Suprapubic skin (tissue), 4 donors: ENCODE measurements around the gene NFKB2. TPM values are rescaled to one million over a fixed set of nuclear protein-coding genes. Genes with fewer than 3 reads are reported as not detected.

ENCODE experiments used
- DNase-seq, 2 donors: peaks; one replicate each; pipeline ENCODE4 v3.0.0-alpha.2; 2019; ENCODE audit warnings: low spot score in 2 of 2
- H3K27ac ChIP-seq: fragments of 200-600 bp; sonication (generic); one replicate; pipeline ENCODE4 v1.5.1; 2019
- H3K27me3 ChIP-seq: fragments of 200-600 bp; sonication (generic); one replicate; pipeline ENCODE4 v1.5.1; 2019
- H3K36me3 ChIP-seq: fragments of 200-600 bp; sonication (generic); one replicate; pipeline ENCODE4 v1.5.1; 2019
- H3K4me1 ChIP-seq: fragments of 200-600 bp; sonication (generic); one replicate; pipeline ENCODE4 v1.5.1; 2019
- H3K4me3 ChIP-seq: fragments of 200-600 bp; sonication (generic); one replicate; pipeline ENCODE4 v1.5.1; 2019; ENCODE audit warnings: mild to moderate bottlenecking
- H3K9me3 ChIP-seq: fragments of 200-600 bp; sonication (generic); one replicate; pipeline ENCODE4 v1.5.1; 2019
- CTCF ChIP-seq, 2 donors: fragments of 200-600 bp in 1 of 2; fragments of 450-650 bp in 1 of 2; sonication (generic) in 1 of 2; IDR thresholded peaks; one replicate each; pipeline ENCODE4 v1.5.1; 2016 to 2019; ENCODE audit warnings: antibody characterized with exemption in 2 of 2, mild to moderate bottlenecking in 1 of 2, moderate library complexity in 1 of 2
- EP300 ChIP-seq: sonication (generic); formaldehyde crosslinking; IDR thresholded peaks from one replicate; pipeline ENCODE4 v1.6.1; 2017; ENCODE audit warnings: antibody characterized with exemption
- POLR2A ChIP-seq, 2 donors: fragments of 450-650 bp; IDR thresholded peaks; one replicate each; pipeline ENCODE4 v1.6.1; 2017; ENCODE audit warnings: antibody characterized with exemption in 2 of 2, mild to moderate bottlenecking in 2 of 2, moderate library complexity in 2 of 2
- POLR2AphosphoS5 ChIP-seq, 3 donors: sonication (generic); formaldehyde crosslinking; IDR thresholded peaks; one replicate each; pipeline ENCODE4 v1.6.1; 2017; ENCODE audit warnings: antibody characterized with exemption in 3 of 3
- WGBS: methylation state at CpG from one replicate; pipeline ENCODE4 v1.1.5; 2018; 5-methylcytosine and 5-hydroxymethylcytosine counted together
- total RNA-seq, 4 donors: library from RNA; depleted of rRNA; stranded (reverse); fragments of >200 nt; gene quantifications; one replicate each; pipeline ENCODE4 v1.1.0, GENCODE V29; 2016

NFKB2 gene
- total RNA-seq, result 10 to 100 TPM; 14.4 to 18.5 (median 16.0) TPM

- TF ChIP-seq POLR2A (IDR thresholded peaks at IDR 0.05), result peak; percentile 35 to 76
- no peak for TF ChIP-seq CTCF (IDR thresholded peaks at IDR 0.05)
- TF ChIP-seq POLR2AphosphoS5 (IDR thresholded peaks at IDR 0.05), result peak in 1 of 3 donors; percentile 57
- H3K4me1 ChIP-seq, result peaks cover 58% of the 10 kb centered on the region
- WGBS, result under 1% methylated on average over 36 of the region's 42 CpGs
These were observed at the start of gene NFKB2 for GRCh38 chr10:102395400-102396316. NFKB2 (plus strand) TSS chr10:102395705; CDS start chr10:102395960, 255 bp downstream.

GRCh38 chr10:102347236-102347828, 48.2 kb upstream of the NFKB2 start:
- Histone ChIP-seq H3K4me1 (no peaks in the 10 kb centered on the region), H3K36me3 (peaks cover 35% of the 10 kb centered on the region), H3K27ac (no peak overlapping the region), H3K27me3 (no peaks in the 10 kb centered on the region), H3K9me3 (no peaks in the 10 kb centered on the region), H3K4me3 (no peak overlapping the region)
- peak; percentile 10 to 50 for TF ChIP-seq CTCF (IDR thresholded peaks at IDR 0.05)
- no peak for TF ChIP-seq EP300
- no peak for TF ChIP-seq POLR2AphosphoS5 (IDR thresholded peaks at IDR 0.05)
- TF ChIP-seq POLR2A (IDR thresholded peaks at IDR 0.05), result no peak
- WGBS, result 67% methylated on average over 2 of the region's 2 CpGs
- no peak for DNase-seq

More at GRCh38 chr10:102395400-102396316, at the start of gene NFKB2:
- no peaks in the 10 kb centered on the region for H3K36me3 ChIP-seq
- peak; percentile 95 for DNase-seq
- peak within 1 kb of the TSS; percentile 94 for H3K27ac ChIP-seq
- H3K9me3 ChIP-seq, result no peaks in the 10 kb centered on the region
- no peaks in the 10 kb centered on the region for H3K27me3 ChIP-seq
- peak within 1 kb of the TSS; percentile 84 for H3K4me3 ChIP-seq

- H3K9me3 ChIP-seq, result no peaks in the 10 kb centered on the region
- no peak for DNase-seq
- no peaks in the 10 kb centered on the region for H3K27me3 ChIP-seq
- H3K27ac ChIP-seq, result no peak overlapping the region
- H3K4me3 ChIP-seq, result no peak overlapping the region
- TF ChIP-seq POLR2A (IDR thresholded peaks at IDR 0.05) (no peak), CTCF (IDR thresholded peaks at IDR 0.05) (peak; percentile 85), EP300 (no peak), POLR2AphosphoS5 (IDR thresholded peaks at IDR 0.05) (no peak)
- 75% methylated on average over 7 of the region's 7 CpGs for WGBS
- H3K36me3 ChIP-seq, result peaks cover 64% of the 10 kb centered on the region
- H3K4me1 ChIP-seq, result no peaks in the 10 kb centered on the region
These were observed 43.3 kb upstream of the NFKB2 start for GRCh38 chr10:102352066-102352715.

- no peaks in the 10 kb centered on the region for H3K4me1 ChIP-seq
- H3K4me3 ChIP-seq, result no peak overlapping the region
- 80% methylated on average over 3 of the region's 3 CpGs for WGBS
- no peaks in the 10 kb centered on the region for H3K27me3 ChIP-seq
- TF ChIP-seq POLR2AphosphoS5 (IDR thresholded peaks at IDR 0.05), result no peak
- no peak for TF ChIP-seq EP300
- no peak for DNase-seq
- H3K9me3 ChIP-seq, result no peaks in the 10 kb centered on the region
- no peak overlapping the region for H3K27ac ChIP-seq
- H3K36me3 ChIP-seq, result peaks cover 74% of the 10 kb centered on the region
These were observed 41.1 kb upstream of the NFKB2 start for GRCh38 chr10:102354451-102354850.

- Histone ChIP-seq H3K4me3 (no peak overlapping the region), H3K27me3 (no peaks in the 10 kb centered on the region), H3K4me1 (no peaks in the 10 kb centered on the region), H3K9me3 (no peaks in the 10 kb centered on the region), H3K27ac (no peak overlapping the region), H3K36me3 (peaks cover 93% of the 10 kb centered on the region)
- TF ChIP-seq EP300 (no peak), CTCF (IDR thresholded peaks at IDR 0.05) (no peak)
- WGBS, result 85% methylated on average over 4 of the region's 4 CpGs
- DNase-seq, result no peak
These were observed 36.7 kb upstream of the NFKB2 start for GRCh38 chr10:102358712-102359382.
